Measurements from ENCODE around the gene DNAI1.

GRCh38 chr9:34515959-34516358, 57.4 kb downstream of the DNAI1 start:
- TF ChIP-seq CTCF (IDR thresholded peaks at IDR 0.05 in 8 of 11, conservative IDR thresholded peaks at IDR 0.05 in 3 of 11) (no peak), POLR2A (IDR thresholded peaks at IDR 0.05) (no peak), POLR2AphosphoS5 (IDR thresholded peaks at IDR 0.05) (no peak)
